HFF-Myc (cell line): ENCODE data around the gene RSPH3.

Source experiments
- DNase-seq: peaks from one replicate; pipeline ENCODE4 v3.0.0-alpha.2; 2011; ENCODE audit warnings: low read depth; ENCODE audit errors: extremely low read depth
- H3K4me3 ChIP-seq: replicated peaks from 2 replicates; pipeline ENCODE4 v1.5.1; 2011; ENCODE audit warnings: low read depth, mild to moderate bottlenecking, control low read depth, low read length
- CTCF ChIP-seq: IDR thresholded peaks from 2 replicates; pipeline ENCODE4 v1.5.1; 2012; ENCODE audit warnings: mild to moderate bottlenecking, low read depth, low read length, control low read depth; ENCODE audit errors: missing control alignments

Gene RSPH3

GRCh38 chr6:159007510-159007909, 7.5 kb upstream of the RSPH3 start:
- H3K4me3 ChIP-seq, result no peak overlapping the region
- no peak for TF ChIP-seq CTCF
- no peak for DNase-seq

GRCh38 chr6:159005436-159005835, 5.4 kb upstream of the RSPH3 start:
- no peak for DNase-seq
- TF ChIP-seq CTCF, result no peak
- no peak overlapping the region for H3K4me3 ChIP-seq

GRCh38 chr6:159004592-159004991, 4.6 kb upstream of the RSPH3 start:
- DNase-seq, result no peak

DNA sequence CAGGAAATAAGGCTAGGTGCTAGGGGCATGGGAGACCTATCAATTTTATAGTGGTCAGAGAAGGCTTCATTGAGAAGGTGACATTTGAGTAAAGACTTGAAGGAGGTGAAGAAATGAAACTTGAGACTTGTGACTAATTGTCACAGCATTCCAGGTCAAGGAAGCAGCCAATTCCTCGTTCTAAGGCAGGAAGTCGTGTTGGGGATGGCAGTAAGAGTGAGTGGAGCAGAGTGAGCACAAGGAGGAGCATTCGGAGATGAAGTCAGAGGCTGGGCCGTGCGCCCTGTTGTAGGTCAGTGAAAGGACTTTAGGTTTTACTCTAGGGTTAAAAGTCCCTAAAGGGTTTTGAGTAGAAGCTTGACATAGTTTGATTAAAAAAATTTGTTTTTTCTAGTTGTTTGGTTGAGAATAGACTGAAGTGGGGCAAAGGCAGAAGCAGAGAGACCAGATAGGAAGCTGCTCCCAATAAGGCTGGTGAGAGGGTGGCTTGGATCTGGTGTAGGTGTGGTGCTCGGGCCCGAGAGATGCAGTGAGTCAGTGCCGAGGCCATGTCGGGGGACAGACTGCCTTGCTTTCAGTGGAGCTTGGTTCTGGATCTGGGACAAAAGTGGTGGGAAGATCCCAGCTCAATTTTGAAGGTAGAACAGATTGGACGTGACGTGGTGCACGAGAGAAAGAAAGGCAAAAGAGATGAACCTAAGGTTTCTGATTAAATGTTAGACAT, 2.6 kb upstream of the RSPH3 start:
- TF ChIP-seq CTCF, result no peak
- H3K4me3 ChIP-seq, result no peak overlapping the region
- DNase-seq, result peak; percentile 15

More at GRCh38 chr6:159004592-159004991, 4.6 kb upstream of the RSPH3 start:
- no peak for TF ChIP-seq CTCF
- no peak overlapping the region for H3K4me3 ChIP-seq

DNA sequence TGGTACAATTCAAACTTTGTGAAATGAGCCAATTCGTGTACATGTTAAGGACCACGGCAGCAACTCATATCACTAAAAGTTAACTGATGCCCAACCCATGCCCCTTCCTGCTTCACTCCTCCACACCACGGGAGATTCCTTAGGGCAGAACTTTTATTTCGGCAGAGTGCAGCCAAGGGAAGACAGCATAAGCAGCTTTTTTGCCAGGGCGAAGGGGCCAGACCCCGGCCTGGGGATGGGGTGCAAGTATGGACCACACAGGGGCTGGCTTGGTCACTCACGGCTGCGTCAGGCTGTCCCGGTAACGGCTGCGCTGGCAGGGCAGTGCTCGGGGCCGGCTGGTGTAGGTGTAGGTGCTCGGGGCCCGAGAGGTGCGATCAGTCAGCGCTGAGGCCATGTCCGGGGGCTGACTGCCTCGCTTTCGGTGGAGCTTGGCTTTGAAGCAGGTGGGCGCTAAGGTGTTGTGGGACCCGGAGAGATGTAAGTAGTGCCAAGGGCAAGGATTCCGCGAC, 792 bp downstream of the RSPH3 start:
- no peak for DNase-seq
- TF ChIP-seq CTCF, result no peak
- H3K4me3 ChIP-seq, result peak overlapping the region; percentile 78

GRCh38 chr6:158996856-158997255, 3.1 kb downstream of the RSPH3 start:
- DNase-seq, result no peak
- TF ChIP-seq CTCF, result no peak
- H3K4me3 ChIP-seq, result no peak overlapping the region

GRCh38 chr6:158993639-158994038, 6.4 kb downstream of the RSPH3 start:
- no peak for TF ChIP-seq CTCF
- H3K4me3 ChIP-seq, result no peak overlapping the region
- DNase-seq, result no peak
